CD14-positive monocyte (primary cell): ENCODE results near the gene WDR7. TPM values are rescaled to one million over a fixed set of nuclear protein-coding genes. Genes with fewer than 3 reads are reported as not detected.
A peak's percentile ranks its signal among the peaks of the same experiment; 100 is the strongest.

Source experiments
- DNase-seq, 3 donors: peaks; one replicate each; pipeline ENCODE4 v3.0.0-alpha.2; 2011 to 2022
- H2AFZ ChIP-seq: 2 replicates; pipeline ENCODE4 v1.6.0; 2012; ENCODE audit warnings: mild to moderate bottlenecking, low read depth, low read length, inconsistent platforms; ENCODE audit not compliant: insufficient read depth, poor library complexity, severe bottlenecking
- H3K27ac ChIP-seq, 2 donors: 1 replicate in 1 of 2; 2 replicates in 1 of 2; pipeline ENCODE4 v1.5.1; 2012 to 2013; ENCODE audit warnings: low read length in 2 of 2, control low read depth in 1 of 2, inconsistent platforms in 1 of 2, low read depth in 1 of 2, mild to moderate bottlenecking in 1 of 2
- H3K27me3 ChIP-seq, 2 donors: one replicate each; pipeline versions ENCODE4 v1.6.0 to v1.6.1; 2011 to 2013; ENCODE audit warnings: low read length in 2 of 2; ENCODE audit not compliant: control insufficient read depth in 2 of 2, insufficient read depth in 2 of 2
- H3K36me3 ChIP-seq, 2 donors: replicated peaks in 1 of 2; 1 replicate in 1 of 2; 2 replicates in 1 of 2; pipeline versions ENCODE4 v1.5.1 to v1.6.1; 2012 to 2013; ENCODE audit warnings: low read length in 2 of 2, control low read depth in 1 of 2, inconsistent platforms in 1 of 2, mild to moderate bottlenecking in 1 of 2; ENCODE audit not compliant: insufficient read depth in 2 of 2, control insufficient read depth in 1 of 2
- H3K4me1 ChIP-seq, 2 donors: 1 replicate in 1 of 2; 2 replicates in 1 of 2; pipeline versions ENCODE4 v1.5.1 to v1.6.1; 2012 to 2013; ENCODE audit warnings: low read length in 2 of 2, control low read depth in 1 of 2, inconsistent platforms in 1 of 2, mild to moderate bottlenecking in 1 of 2, moderate library complexity in 1 of 2; ENCODE audit not compliant: insufficient read depth in 2 of 2, control insufficient read depth in 1 of 2
- H3K4me2 ChIP-seq: replicated peaks from 2 replicates; pipeline ENCODE3; 2012; ENCODE audit warnings: low read length, moderate library complexity, mild to moderate bottlenecking; ENCODE audit not compliant: poor library complexity, severe bottlenecking; ENCODE audit errors: extremely low read depth
- H3K4me3 ChIP-seq, 3 experiments: fragments of 200-600 bp in 1 of 3; sonication (generic) in 1 of 3; replicated peaks in 1 of 3; 1 replicate in 2 of 3; 2 replicates in 1 of 3; pipeline ENCODE4 v1.5.1; 2011 to 2013; ENCODE audit warnings: low read length in 3 of 3, mild to moderate bottlenecking in 3 of 3, control low read depth in 2 of 3, low read depth in 2 of 3, inconsistent platforms in 1 of 3, moderate library complexity in 1 of 3
- H3K79me2 ChIP-seq: 2 replicates; pipeline ENCODE4 v1.6.0; 2012; ENCODE audit warnings: mild to moderate bottlenecking, control low read depth, inconsistent platforms, low read length, moderate library complexity; ENCODE audit not compliant: insufficient read depth
- H3K9ac ChIP-seq: 2 replicates; pipeline ENCODE4 v1.6.0; 2017; ENCODE audit warnings: low read length, mild to moderate bottlenecking; ENCODE audit not compliant: insufficient read depth, poor library complexity, severe bottlenecking
- H3K9me3 ChIP-seq, 2 donors: replicated peaks in 1 of 2; 1 replicate in 1 of 2; 2 replicates in 1 of 2; pipeline versions ENCODE4 v1.5.1 to v1.6.1; 2012 to 2013; ENCODE audit warnings: low read length in 2 of 2, control low read depth in 1 of 2; ENCODE audit not compliant: control insufficient read depth in 1 of 2, insufficient read depth in 1 of 2
- H4K20me1 ChIP-seq: 2 replicates; pipeline ENCODE4 v1.6.0; 2012; ENCODE audit warnings: mild to moderate bottlenecking, low read length, control low read depth, moderate library complexity; ENCODE audit not compliant: insufficient read depth
- H3K27ac Mint-ChIP-seq, 7 donors: one replicate each; pipeline ENCODE4 v1.8.0; 2020; ENCODE audit warnings: mild to moderate bottlenecking in 7 of 7, mixed read lengths in 7 of 7, moderate library complexity in 6 of 7, inconsistent platforms in 2 of 7
- H3K27me3 Mint-ChIP-seq, 3 donors: one replicate each; pipeline ENCODE4 v1.8.0; 2021 to 2022; ENCODE audit warnings: low read depth in 3 of 3, mild to moderate bottlenecking in 3 of 3, mixed read lengths in 3 of 3, moderate library complexity in 3 of 3, inconsistent platforms in 1 of 3
- H3K36me3 Mint-ChIP-seq, 2 donors: one replicate each; pipeline ENCODE4 v1.8.0; 2020; ENCODE audit warnings: mixed read lengths in 2 of 2, inconsistent platforms in 1 of 2, mild to moderate bottlenecking in 1 of 2
- H3K4me1 Mint-ChIP-seq: one replicate; pipeline ENCODE4 v1.8.0; 2020; ENCODE audit warnings: mild to moderate bottlenecking, mixed read lengths
- H3K4me3 Mint-ChIP-seq, 2 donors: one replicate each; pipeline ENCODE4 v1.8.0; 2020; ENCODE audit warnings: mild to moderate bottlenecking in 2 of 2, mixed read lengths in 2 of 2, moderate library complexity in 1 of 2
- H3K9me3 Mint-ChIP-seq, 7 donors: one replicate each; pipeline ENCODE4 v1.8.0; 2020 to 2022; ENCODE audit warnings: mixed read lengths in 7 of 7, mild to moderate bottlenecking in 6 of 7, moderate library complexity in 6 of 7, inconsistent platforms in 2 of 7
- WGBS: methylation state at CpG from one replicate; pipeline ENCODE4 v1.1.5; 2013; ENCODE audit warnings: missing lambda C conversion rate; ENCODE audit not compliant: insufficient coverage; 5-methylcytosine and 5-hydroxymethylcytosine counted together
- intact Hi-C, 2 donors: fragments of 100-400 bp; cut with micrococcal nuclease; formaldehyde crosslinking; loops; one replicate each; pipeline versions ENCODE4 v1.15.0 to v1.15.1; 2023
- polyA plus RNA-seq, 3 donors: library from polyadenylated mRNA; depleted of rRNA in 1 of 3; unstranded in 2 of 3; stranded (reverse) in 1 of 3; fragments of 300-500 nt in 2 of 3; fragments of >200 nt in 1 of 3; fragmentation: Illumina TruSeq in 2 of 3; gene quantifications; 1 replicate in 2 of 3; 2 replicates in 1 of 3; pipeline ENCODE4 v1.2.3, GENCODE V29; 2012 to 2021
- TF ChIP-seq, protein P1 (sequence below): fragments of 200-600 bp; IDR thresholded peaks from one replicate; pipeline ENCODE4 v1.8.0; 2022; ENCODE audit warnings: antibody characterized with exemption, mild to moderate bottlenecking

Gene WDR7
- polyA plus RNA-seq, 3 donors: 9.1 to 23.6 (median 9.5) TPM

DNA sequence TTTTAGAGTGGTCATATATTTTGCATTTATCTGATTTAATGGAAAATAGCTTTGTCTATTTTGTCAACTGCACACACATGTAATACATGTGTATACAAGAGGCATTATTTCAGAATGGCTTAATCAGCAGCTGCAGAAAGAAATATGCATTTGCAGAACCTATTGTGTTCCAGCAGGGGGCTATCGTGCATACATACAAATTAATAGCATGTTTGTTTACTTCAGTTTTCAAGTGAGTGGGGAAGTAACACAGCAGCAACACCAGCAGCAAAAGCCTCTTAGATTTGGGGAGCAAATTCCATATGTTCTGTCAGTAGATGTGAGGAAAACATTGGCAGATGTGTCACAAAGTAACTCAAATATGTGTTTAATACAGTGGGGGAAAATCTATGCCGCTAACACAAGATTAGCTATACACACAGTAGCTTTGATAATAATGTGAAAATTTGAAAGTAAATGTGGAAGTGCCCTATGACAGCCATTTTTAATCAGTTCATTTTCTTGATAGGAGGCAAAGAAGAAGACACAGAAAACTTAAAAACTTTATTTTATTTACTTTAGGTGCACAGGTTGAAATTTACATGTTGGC, 218.1 kb downstream of the WDR7 start:
- H3K9ac ChIP-seq: no peak overlapping the region
- peak; percentile 45 to 60 (median 53) for DNase-seq
- H3K4me3 Mint-ChIP-seq: no peak overlapping the region
- no peaks in the 10 kb centered on the region for H3K36me3 ChIP-seq
- no peak overlapping the region for H3K4me3 ChIP-seq
- H3K9me3 ChIP-seq: no peaks in the 10 kb centered on the region
- TF ChIP-seq, protein P1, sequence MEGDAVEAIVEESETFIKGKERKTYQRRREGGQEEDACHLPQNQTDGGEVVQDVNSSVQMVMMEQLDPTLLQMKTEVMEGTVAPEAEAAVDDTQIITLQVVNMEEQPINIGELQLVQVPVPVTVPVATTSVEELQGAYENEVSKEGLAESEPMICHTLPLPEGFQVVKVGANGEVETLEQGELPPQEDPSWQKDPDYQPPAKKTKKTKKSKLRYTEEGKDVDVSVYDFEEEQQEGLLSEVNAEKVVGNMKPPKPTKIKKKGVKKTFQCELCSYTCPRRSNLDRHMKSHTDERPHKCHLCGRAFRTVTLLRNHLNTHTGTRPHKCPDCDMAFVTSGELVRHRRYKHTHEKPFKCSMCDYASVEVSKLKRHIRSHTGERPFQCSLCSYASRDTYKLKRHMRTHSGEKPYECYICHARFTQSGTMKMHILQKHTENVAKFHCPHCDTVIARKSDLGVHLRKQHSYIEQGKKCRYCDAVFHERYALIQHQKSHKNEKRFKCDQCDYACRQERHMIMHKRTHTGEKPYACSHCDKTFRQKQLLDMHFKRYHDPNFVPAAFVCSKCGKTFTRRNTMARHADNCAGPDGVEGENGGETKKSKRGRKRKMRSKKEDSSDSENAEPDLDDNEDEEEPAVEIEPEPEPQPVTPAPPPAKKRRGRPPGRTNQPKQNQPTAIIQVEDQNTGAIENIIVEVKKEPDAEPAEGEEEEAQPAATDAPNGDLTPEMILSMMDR: peak; percentile 83
- peak overlapping the region in 1 of 2 donors; percentile 60 for H3K27ac ChIP-seq
- WGBS: no CpG with 5 or more reads among the region's 2 CpGs
- no peaks in the 10 kb centered on the region for H3K36me3 Mint-ChIP-seq
- peak overlapping the region; percentile 19 for H3K4me2 ChIP-seq
- intact Hi-C loops: no loop called here
- no peak overlapping the region for H2AFZ ChIP-seq
- no peaks in the 10 kb centered on the region for H3K4me1 ChIP-seq
- no peaks in the 10 kb centered on the region for H3K27me3 Mint-ChIP-seq
- H3K9me3 Mint-ChIP-seq: no peaks in the 10 kb centered on the region
- H4K20me1 ChIP-seq: no peaks in the 10 kb centered on the region
- no peaks in the 10 kb centered on the region for H3K27me3 ChIP-seq
- H3K79me2 ChIP-seq: no peaks in the 10 kb centered on the region
- H3K27ac Mint-ChIP-seq: peak overlapping the region in 5 of 7 donors; percentile 15 to 86 (median 54)
- H3K4me1 Mint-ChIP-seq: peaks cover 3% of the 10 kb centered on the region

DNA sequence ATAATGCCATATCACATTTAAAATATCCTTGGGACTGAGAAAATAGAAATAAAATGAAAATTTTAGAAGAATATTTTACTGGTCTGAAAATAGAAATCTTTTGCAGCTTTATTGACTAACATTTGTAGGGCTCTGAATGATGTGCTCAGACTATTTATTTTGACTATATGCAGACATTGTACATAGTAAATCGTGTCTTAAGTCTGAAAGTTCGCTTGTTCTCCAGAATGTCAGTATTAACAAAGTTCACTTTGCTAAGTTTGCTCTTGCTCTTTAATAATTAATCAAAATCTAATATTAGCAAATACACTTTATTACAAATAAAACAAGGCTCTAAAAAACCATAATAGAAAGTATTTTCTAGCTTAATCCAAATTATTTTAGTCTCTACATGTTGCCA, 219.8 kb downstream of the WDR7 start:
- H3K9ac ChIP-seq: no peak overlapping the region
- H3K36me3 Mint-ChIP-seq: no peaks in the 10 kb centered on the region
- TF ChIP-seq, protein P1: no peak

More for the DNA sequence above, 219.8 kb downstream of the WDR7 start:
- intact Hi-C loops: no loop called here
- no peak overlapping the region for H3K27ac ChIP-seq
- H3K4me1 Mint-ChIP-seq: peaks cover 3% of the 10 kb centered on the region
- H3K4me2 ChIP-seq: no peak overlapping the region
- H3K4me3 ChIP-seq: no peak overlapping the region
- peaks cover 0 to 2% (median 0%) of the 10 kb centered on the region in 7 donors for H3K9me3 Mint-ChIP-seq
- H3K36me3 ChIP-seq: no peaks in the 10 kb centered on the region
- no peaks in the 10 kb centered on the region for H3K4me1 ChIP-seq
- DNase-seq: no peak
- no peak overlapping the region for H3K4me3 Mint-ChIP-seq
- H3K27me3 Mint-ChIP-seq: no peaks in the 10 kb centered on the region
- no peaks in the 10 kb centered on the region for H3K79me2 ChIP-seq
- WGBS: no CpG with 5 or more reads among the region's 2 CpGs
- H3K9me3 ChIP-seq: no peaks in the 10 kb centered on the region
- no peak overlapping the region for H3K27ac Mint-ChIP-seq
- H4K20me1 ChIP-seq: no peaks in the 10 kb centered on the region
- no peak overlapping the region for H2AFZ ChIP-seq
- H3K27me3 ChIP-seq: no peaks in the 10 kb centered on the region
